Natural killer cell (primary cell): Measurements from ENCODE around the gene SLC35D3. TPM values are rescaled to one million over a fixed set of nuclear protein-coding genes. Genes with fewer than 3 reads are reported as not detected.
A peak's percentile ranks its signal among the peaks of the same experiment; 100 is the strongest.

Experiments used
- ATAC-seq, 3 donors: fragments of 150-1000 bp in 2 of 3; fragments of 200-7000 bp in 1 of 3; cut with Tn5 transposase; 1 replicate in 1 of 3; 2 replicates in 2 of 3; pipeline ENCODE4 v1.10.0; 2021; ENCODE audit warnings: mild to moderate bottlenecking in 2 of 3, moderate library complexity in 2 of 3
- DNase-seq, 2 donors: peaks; one replicate each; pipeline versions ENCODE4 v3.0.0 to v3.0.0-alpha.2; 2013 to 2021; ENCODE audit warnings: mixed read lengths in 1 of 2
- H3K27ac ChIP-seq: one replicate; pipeline ENCODE4 v1.5.1; 2013; ENCODE audit warnings: mild to moderate bottlenecking, low read length
- H3K27me3 ChIP-seq: one replicate; pipeline ENCODE4 v1.6.1; 2013; ENCODE audit warnings: low read length; ENCODE audit not compliant: control insufficient read depth, insufficient read depth
- H3K36me3 ChIP-seq: one replicate; pipeline ENCODE4 v1.6.1; 2013; ENCODE audit warnings: low read length; ENCODE audit not compliant: control insufficient read depth, insufficient read depth
- H3K4me1 ChIP-seq: one replicate; pipeline ENCODE4 v1.6.1; 2013; ENCODE audit warnings: low read length; ENCODE audit not compliant: control insufficient read depth, insufficient read depth
- H3K4me3 ChIP-seq: one replicate; pipeline ENCODE4 v1.5.1; 2013; ENCODE audit warnings: low read length
- H3K9me3 ChIP-seq: one replicate; pipeline ENCODE4 v1.6.1; 2013; ENCODE audit warnings: low read length; ENCODE audit not compliant: control insufficient read depth, insufficient read depth
- H3K27ac Mint-ChIP-seq, 2 donors: one replicate each; pipeline ENCODE4 v1.8.0; 2022; ENCODE audit warnings: mild to moderate bottlenecking in 2 of 2, mixed read lengths in 2 of 2, moderate library complexity in 1 of 2
- H3K27me3 Mint-ChIP-seq, 2 donors: one replicate each; pipeline ENCODE4 v1.8.0; 2022; ENCODE audit warnings: low read depth in 2 of 2, mixed read lengths in 2 of 2
- H3K36me3 Mint-ChIP-seq: one replicate; pipeline ENCODE4 v1.8.0; 2022; ENCODE audit warnings: mixed read lengths
- H3K4me1 Mint-ChIP-seq, 2 donors: one replicate each; pipeline ENCODE4 v1.8.0; 2022; ENCODE audit warnings: mixed read lengths in 2 of 2
- H3K4me3 Mint-ChIP-seq: one replicate; pipeline ENCODE4 v1.8.0; 2022; ENCODE audit warnings: mild to moderate bottlenecking, moderate library complexity, mixed read lengths
- H3K9me3 Mint-ChIP-seq, 2 donors: one replicate each; pipeline ENCODE4 v1.8.0; 2022; ENCODE audit warnings: mixed read lengths in 2 of 2
- WGBS: methylation state at CpG from one replicate; pipeline ENCODE4 v1.1.7; 2013; ENCODE audit warnings: missing lambda C conversion rate; ENCODE audit not compliant: insufficient coverage; 5-methylcytosine and 5-hydroxymethylcytosine counted together
- intact Hi-C: fragments of 100-400 bp; cut with micrococcal nuclease; formaldehyde crosslinking; loops from one replicate; pipeline ENCODE4 v1.14.2; 2022
- total RNA-seq, 4 donors: library from RNA; stranded (reverse); fragments of 120-200 nt in 1 of 4; gene quantifications; one replicate each; pipeline versions ENCODE4 v1.2.3 to v1.2.4, GENCODE V29; 2013 to 2022
- TF ChIP-seq, protein P1 (sequence below): fragments of 200-600 bp; IDR thresholded peaks from one replicate; pipeline ENCODE4 v1.8.0; 2022; ENCODE audit warnings: antibody characterized with exemption

SLC35D3 gene
- total RNA-seq, 3 donors from 2014 or later (not counting 1 experiment from before 2014, with no cell fraction given), result 0.28 TPM; not detected in 2

DNA sequence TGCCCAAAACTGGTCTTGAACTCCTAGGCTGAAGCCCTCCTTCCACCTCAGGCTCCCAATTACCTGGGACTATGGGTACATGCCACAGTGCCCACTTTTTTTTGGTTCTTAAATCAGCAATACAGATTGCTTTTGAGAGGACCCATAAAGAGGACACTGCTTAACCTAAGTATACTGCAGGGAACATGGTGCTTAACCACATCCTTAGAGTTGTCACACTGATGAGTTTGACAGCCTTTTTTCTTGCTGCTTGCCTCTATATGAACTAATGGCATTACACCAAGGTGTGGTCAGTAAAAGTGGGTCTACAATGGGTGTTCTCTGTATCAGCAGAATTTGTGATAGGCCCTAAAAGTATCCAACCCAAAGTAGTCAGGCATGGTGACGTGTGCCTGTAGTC lies 7.2 kb upstream of the SLC35D3 start:
- H3K4me3 Mint-ChIP-seq, result no peak overlapping the region
- no peaks in the 10 kb centered on the region for H3K9me3 Mint-ChIP-seq
- peaks cover 6 to 14% of the 10 kb centered on the region in 2 donors for H3K27me3 Mint-ChIP-seq
- Histone ChIP-seq H3K9me3 (no peaks in the 10 kb centered on the region), H3K27ac (no peak overlapping the region), H3K36me3 (peaks cover 5% of the 10 kb centered on the region), H3K4me1 (no peaks in the 10 kb centered on the region), H3K4me3 (no peak overlapping the region), H3K27me3 (no peaks in the 10 kb centered on the region)
- no peaks in the 10 kb centered on the region for H3K36me3 Mint-ChIP-seq
- intact Hi-C loops, result no loop called here
- DNase-seq, result no peak
- peaks cover 5 to 9% of the 10 kb centered on the region in 2 donors for H3K4me1 Mint-ChIP-seq
- peak in 2 of 3 donors; percentile 54 to 71 for ATAC-seq
- 73% methylated on average over 1 of the region's 1 CpG for WGBS
- TF ChIP-seq, protein P1, sequence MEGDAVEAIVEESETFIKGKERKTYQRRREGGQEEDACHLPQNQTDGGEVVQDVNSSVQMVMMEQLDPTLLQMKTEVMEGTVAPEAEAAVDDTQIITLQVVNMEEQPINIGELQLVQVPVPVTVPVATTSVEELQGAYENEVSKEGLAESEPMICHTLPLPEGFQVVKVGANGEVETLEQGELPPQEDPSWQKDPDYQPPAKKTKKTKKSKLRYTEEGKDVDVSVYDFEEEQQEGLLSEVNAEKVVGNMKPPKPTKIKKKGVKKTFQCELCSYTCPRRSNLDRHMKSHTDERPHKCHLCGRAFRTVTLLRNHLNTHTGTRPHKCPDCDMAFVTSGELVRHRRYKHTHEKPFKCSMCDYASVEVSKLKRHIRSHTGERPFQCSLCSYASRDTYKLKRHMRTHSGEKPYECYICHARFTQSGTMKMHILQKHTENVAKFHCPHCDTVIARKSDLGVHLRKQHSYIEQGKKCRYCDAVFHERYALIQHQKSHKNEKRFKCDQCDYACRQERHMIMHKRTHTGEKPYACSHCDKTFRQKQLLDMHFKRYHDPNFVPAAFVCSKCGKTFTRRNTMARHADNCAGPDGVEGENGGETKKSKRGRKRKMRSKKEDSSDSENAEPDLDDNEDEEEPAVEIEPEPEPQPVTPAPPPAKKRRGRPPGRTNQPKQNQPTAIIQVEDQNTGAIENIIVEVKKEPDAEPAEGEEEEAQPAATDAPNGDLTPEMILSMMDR, result no peak
- no peak overlapping the region for H3K27ac Mint-ChIP-seq

DNA sequence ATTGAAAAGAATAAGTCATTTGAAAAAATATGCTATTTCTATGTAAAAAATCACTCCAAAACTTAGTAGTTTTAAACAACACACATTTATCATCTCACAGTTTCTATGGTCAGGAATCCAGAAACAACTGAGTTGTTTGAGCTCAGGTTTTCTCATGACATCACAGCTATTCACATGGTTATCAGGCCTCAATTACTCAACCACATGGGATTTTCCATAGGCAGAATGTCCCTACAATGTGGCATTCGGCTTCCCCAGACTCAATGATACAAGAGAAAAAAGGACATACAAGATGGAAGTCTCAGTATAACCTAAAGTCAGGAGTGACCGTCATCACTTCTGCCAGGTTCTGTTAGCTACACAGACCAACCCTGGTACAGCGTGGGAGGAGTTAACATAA lies 3.4 kb upstream of the SLC35D3 start:
- ATAC-seq (no peak), DNase-seq (no peak)

DNA sequence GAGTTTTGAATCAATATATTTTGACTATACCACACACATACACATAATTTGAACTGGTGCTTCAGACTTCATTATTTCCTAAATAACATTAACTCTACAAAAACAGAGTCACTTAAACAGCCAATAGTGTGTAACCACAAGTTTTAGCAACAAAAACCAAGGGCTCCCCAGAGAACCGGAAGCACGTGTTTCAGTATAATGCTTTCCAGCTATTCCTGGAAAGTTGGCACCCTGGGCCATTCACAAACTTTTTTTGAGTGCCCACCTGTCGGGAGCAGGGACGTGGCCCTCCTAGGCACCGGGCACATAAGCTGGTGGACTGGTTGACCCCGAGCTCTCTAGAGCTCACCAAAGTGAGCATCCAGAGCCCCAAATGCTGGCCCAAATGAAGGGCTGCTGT lies 1.9 kb upstream of the SLC35D3 start:
- Histone ChIP-seq H3K27ac (no peak overlapping the region), H3K9me3 (no peaks in the 10 kb centered on the region), H3K4me1 (peaks cover 39% of the 10 kb centered on the region), H3K4me3 (no peak overlapping the region), H3K27me3 (peaks cover 31% of the 10 kb centered on the region), H3K36me3 (no peaks in the 10 kb centered on the region)
- peaks cover 32 to 37% of the 10 kb centered on the region in 2 donors for H3K4me1 Mint-ChIP-seq
- ATAC-seq (peak in 1 of 3 donors; percentile 23), DNase-seq (peak in 1 of 2 donors; percentile 15)
- WGBS, result 8% methylated on average over 6 of the region's 6 CpGs
- peaks cover 34 to 44% of the 10 kb centered on the region in 2 donors for H3K27me3 Mint-ChIP-seq
- intact Hi-C loops, result no loop called here
- peak overlapping the region; percentile 74 for H3K4me3 Mint-ChIP-seq
- no peaks in the 10 kb centered on the region for H3K36me3 Mint-ChIP-seq
- TF ChIP-seq, protein P1, result no peak
- no peaks in the 10 kb centered on the region for H3K9me3 Mint-ChIP-seq
- H3K27ac Mint-ChIP-seq, result no peak overlapping the region

More for the DNA sequence above, 3.4 kb upstream of the SLC35D3 start:
- Mint-ChIP-seq H3K4me3 (no peak overlapping the region), H3K9me3 (no peaks in the 10 kb centered on the region), H3K27me3 (peaks cover 22 to 35% of the 10 kb centered on the region in 2 donors), H3K27ac (no peak overlapping the region), H3K4me1 (peaks cover 28 to 35% of the 10 kb centered on the region in 2 donors), H3K36me3 (no peaks in the 10 kb centered on the region)
- H3K27me3 ChIP-seq, result peaks cover 22% of the 10 kb centered on the region
- intact Hi-C loops, result no loop called here
- WGBS, result 90% methylated on average over 3 of the region's 3 CpGs
- H3K4me1 ChIP-seq, result peaks cover 36% of the 10 kb centered on the region
- TF ChIP-seq, protein P1, result no peak
- no peak overlapping the region for H3K27ac ChIP-seq
- H3K9me3 ChIP-seq, result no peaks in the 10 kb centered on the region
- H3K36me3 ChIP-seq, result no peaks in the 10 kb centered on the region
- no peak overlapping the region for H3K4me3 ChIP-seq
